ENCODE results near the gene ERN2.

DNA sequence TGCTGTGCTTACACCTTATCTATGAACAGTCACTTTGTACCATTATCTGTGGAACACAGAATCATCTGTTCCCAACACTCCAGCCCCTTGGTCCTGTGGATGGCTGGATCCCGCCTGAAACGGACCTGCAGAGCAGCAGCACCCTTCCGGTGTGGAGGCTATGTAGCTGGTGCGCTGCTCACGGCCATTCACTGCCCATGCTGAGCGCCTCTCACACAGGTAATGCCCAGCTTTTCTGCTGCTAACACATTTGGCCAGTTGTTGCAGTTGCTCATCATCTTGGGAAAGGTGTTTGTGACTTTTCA, 45.7 kb downstream of the ERN2 start:
- TF ChIP-seq NFIC (IDR thresholded peaks at IDR 0.05) (peak; percentile 84), RCOR1 (IDR thresholded peaks at IDR 0.05; ENCODE audit: borderline replicate concordance in 1 of 2, low read depth in 2 of 2, low read length in 2 of 2) (peak; percentile 32 to 85; a peak in 3 of 4 replicates), JUN (IDR thresholded peaks at IDR 0.05; ENCODE audit: borderline replicate concordance, low read depth, low read length) (no peak), JUN (CRISPR knock-in tag; IDR thresholded peaks at IDR 0.05; ENCODE audit: borderline replicate concordance) (no peak), CBX8 (IDR thresholded peaks at IDR 0.05; ENCODE audit: borderline replicate concordance, extremely low read depth, low read depth, low read length, poor library complexity, severe bottlenecking) (no peak), IRF2 (CRISPR knock-in tag; IDR thresholded peaks at IDR 0.05) (no peak), CHD2 (IDR thresholded peaks at IDR 0.05; ENCODE audit: low read depth, low read length) (no peak), MYNN (IDR thresholded peaks at IDR 0.05) (no peak; the same call in 1 of the 2 replicates), MYNN (CRISPR knock-in tag; IDR thresholded peaks at IDR 0.05) (no peak), RBBP5 (IDR thresholded peaks at IDR 0.05; ENCODE audit: borderline replicate concordance, insufficient read depth, low read length, poor library complexity, severe bottlenecking) (no peak)
